Hypothalamus (tissue), 51 donors: Measurements from ENCODE around the gene SNED1.

ENCODE experiments used
- DNase-seq, 51 donors: peaks; one replicate each; lab custom pipeline; 2025; lab: John Stamatoyannopoulos, UW

Gene SNED1

DNA sequence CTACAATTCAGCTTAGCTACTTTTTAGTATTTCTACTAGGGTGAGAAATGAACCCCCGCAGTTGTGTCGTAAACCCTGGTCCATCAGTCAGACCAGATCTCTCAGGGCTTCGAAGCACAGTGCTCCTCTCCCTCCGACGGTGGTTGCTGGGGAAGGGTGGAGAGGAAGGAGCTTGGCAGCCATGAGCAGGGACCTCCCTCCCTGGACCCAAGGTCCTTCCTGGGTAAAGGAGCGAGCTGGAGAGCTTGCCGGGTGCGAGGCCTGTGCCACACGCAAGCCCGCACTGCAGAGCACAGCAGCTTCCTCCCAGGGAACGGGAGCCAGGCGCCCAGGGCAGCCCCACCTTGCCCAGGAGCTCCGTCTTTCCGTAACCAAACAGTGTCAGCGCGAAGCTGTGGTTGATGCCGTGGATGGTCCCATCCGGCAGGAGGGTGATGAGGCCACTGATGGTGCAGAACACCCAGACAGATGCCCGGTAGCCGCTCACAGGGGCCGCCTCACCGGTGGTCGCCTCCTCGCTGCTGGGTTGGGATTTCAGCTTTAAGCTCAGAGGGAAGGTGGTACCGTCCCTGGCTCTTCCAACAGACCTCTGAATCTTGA, 138.3 kb downstream of the SNED1 start:
- no peak for DNase-seq

DNA sequence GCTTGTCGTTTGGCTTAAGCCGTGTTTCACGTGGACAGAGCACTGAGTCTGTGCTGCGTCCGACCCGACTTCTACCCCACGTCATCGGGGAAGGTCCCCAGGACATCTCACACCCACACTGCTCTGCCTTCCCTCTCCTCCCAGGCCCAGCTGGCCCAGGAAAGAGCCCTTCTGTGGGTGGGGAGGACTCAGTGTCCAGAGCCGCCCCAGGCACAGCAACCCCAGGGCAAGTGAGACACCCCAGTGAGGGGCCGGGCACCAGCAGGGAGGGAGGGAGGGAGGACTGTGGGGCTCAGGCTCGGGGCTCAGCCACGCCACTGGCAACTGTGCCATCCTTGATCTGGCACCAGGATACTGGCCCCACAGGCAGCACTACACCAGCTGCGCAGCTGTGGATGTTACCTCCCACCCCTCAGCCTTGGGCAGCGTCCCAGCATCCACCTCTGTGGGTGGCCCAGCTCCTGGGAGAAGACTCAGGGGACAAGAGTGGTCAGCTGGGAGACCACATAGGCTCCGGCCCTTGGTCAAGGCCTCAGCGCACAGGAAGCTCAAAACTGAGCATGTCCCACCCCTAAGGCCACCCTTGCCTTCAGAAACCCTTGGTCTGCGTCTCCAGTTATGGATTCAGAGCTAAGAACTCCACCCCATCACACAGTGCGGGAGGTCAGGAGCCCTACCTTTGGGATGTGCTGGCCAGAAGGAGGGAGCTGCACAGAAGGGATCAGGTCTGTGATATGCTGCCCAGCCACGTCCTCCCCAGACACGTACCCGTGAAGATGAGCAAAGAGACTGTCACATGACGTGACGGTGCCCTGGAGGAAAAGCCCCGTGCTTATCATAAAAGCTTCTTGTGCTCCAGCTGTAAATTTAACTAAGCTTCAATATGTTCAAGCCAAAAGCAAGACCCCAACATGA, 139.1 kb downstream of the SNED1 start:
- no peak for DNase-seq

- DNase-seq: no peak
Observed at GRCh38 chr2:241138471-241138870, 140.1 kb downstream of the SNED1 start.

- no peak for DNase-seq
Observed at GRCh38 chr2:241139531-241140444, 141.4 kb downstream of the SNED1 start.

GRCh38 chr2:241140445-241140840, 142.0 kb downstream of the SNED1 start:
- no peak for DNase-seq

DNA sequence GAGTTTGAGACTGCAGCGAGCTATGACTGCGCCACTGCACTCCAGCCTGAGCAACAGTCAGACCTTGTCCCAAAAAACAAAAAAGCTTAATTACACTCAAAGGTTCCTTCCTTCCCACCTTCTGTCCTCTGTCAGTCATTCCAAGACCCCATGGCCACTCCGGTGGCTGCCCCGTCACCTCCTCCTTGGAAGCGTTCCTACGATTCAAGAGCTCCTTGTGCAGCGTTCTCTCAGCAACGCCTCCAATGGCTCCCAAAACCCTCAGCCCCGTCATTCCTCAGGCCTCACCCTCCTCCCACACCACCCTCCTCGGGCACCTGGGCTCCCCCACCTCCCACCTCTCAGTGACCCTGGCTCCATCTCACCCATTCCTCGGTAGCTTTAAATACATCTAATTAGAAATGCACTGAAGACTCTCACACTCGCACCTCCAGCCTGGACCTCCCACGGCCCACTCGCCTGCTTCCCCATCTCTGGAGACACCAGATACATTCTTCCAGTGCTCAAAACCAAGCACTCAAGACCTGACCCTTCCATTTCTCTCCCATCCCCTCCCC, 142.9 kb downstream of the SNED1 start:
- DNase-seq: no peak

DNA sequence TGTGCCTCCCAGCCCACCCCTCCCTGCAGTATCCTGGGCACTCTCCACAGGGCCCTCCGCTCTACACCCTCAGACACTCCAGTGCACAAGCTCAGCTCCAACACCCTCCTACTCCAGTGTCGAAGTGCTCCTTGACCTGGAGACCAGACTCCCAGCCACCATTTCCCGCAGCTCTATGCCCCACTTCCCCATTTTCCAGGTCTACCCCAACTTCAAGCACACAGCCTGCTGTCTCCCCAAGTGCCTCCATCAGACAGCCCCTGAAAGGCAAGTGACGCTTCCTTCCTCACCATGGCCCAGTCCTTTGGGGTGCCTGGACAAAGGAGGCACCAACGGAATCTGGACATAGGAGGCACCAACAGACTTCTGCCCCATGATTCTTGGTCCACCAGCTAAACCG, 143.6 kb downstream of the SNED1 start:
- DNase-seq: no peak

GRCh38 chr2:241142593-241142992, 144.2 kb downstream of the SNED1 start:
- no peak for DNase-seq
